ENCODE data around the gene EPPIN. TPM values are rescaled to one million over a fixed set of nuclear protein-coding genes. Genes with fewer than 3 reads are reported as not detected.

Gene EPPIN
- total RNA-seq, 1 donor from 2014 or later: not detected

GRCh38 chr20:45539382-45539781 is 7.8 kb downstream of the EPPIN start, which contains the start of gene WFDC6:
Gene WFDC6, minus strand, starts transcription at chr20:45539482. Its CDS starts 75 bp downstream, at chr20:45539407.
- H3K9me3 Mint-ChIP-seq: no peaks in the 10 kb centered on the region
- DNase-seq (no peak), ATAC-seq (ENCODE audit: low read depth) (no peak)
- H3K4me3 Mint-ChIP-seq: no peak within 1 kb of the TSS
- no peaks in the 10 kb centered on the region for H3K4me1 Mint-ChIP-seq
- intact Hi-C loops (cut with micrococcal nuclease): no loop called here
- H3K27me3 Mint-ChIP-seq: peaks cover 34% of the 10 kb centered on the region
- TF ChIP-seq CTCF (IDR thresholded peaks at IDR 0.05): no peak
- no peaks in the 10 kb centered on the region for H3K36me3 Mint-ChIP-seq (ENCODE audit: low read depth)
- no peak within 1 kb of the TSS for H3K27ac Mint-ChIP-seq
- POLR2A ChIA-PET: no interaction called here
- CTCF ChIA-PET: no interaction called here

GRCh38 chr20:45538209-45538799 is 8.9 kb downstream of the EPPIN start:
- CTCF ChIA-PET: no interaction called here
- POLR2A ChIA-PET: no interaction called here

GRCh38 chr20:45527294-45527693 is 19.9 kb downstream of the EPPIN start:
- ATAC-seq (ENCODE audit: low read depth) (no peak), DNase-seq (no peak)
- Mint-ChIP-seq H3K9me3 (no peaks in the 10 kb centered on the region), H3K4me1 (no peaks in the 10 kb centered on the region), H3K27me3 (peaks cover 34% of the 10 kb centered on the region), H3K36me3 (ENCODE audit: low read depth) (no peaks in the 10 kb centered on the region), H3K27ac (no peak overlapping the region), H3K4me3 (no peak overlapping the region)
- intact Hi-C loops (cut with micrococcal nuclease): no loop called here
- ChIA-PET POLR2A (interaction anchor here (0.7 kb wide), 1 partner anchor 233 kb away, joined by 7 read pairs; no protein-coding TSS in a partner anchor), CTCF (no interaction called here)
- TF ChIP-seq CTCF (IDR thresholded peaks at IDR 0.05): no peak

More at GRCh38 chr20:45538209-45538799, 8.9 kb downstream of the EPPIN start:
- no peak overlapping the region for H3K4me3 Mint-ChIP-seq
- H3K36me3 Mint-ChIP-seq (ENCODE audit: low read depth): no peaks in the 10 kb centered on the region
- intact Hi-C loops (cut with micrococcal nuclease): no loop called here
- no peaks in the 10 kb centered on the region for H3K4me1 Mint-ChIP-seq
- ATAC-seq (ENCODE audit: low read depth) (no peak), DNase-seq (no peak)
- TF ChIP-seq CTCF (IDR thresholded peaks at IDR 0.05): no peak
- H3K27me3 Mint-ChIP-seq: peaks cover 28% of the 10 kb centered on the region
- H3K9me3 Mint-ChIP-seq: no peaks in the 10 kb centered on the region
- no peak overlapping the region for H3K27ac Mint-ChIP-seq

- ATAC-seq (ENCODE audit: low read depth) (no peak), DNase-seq (no peak)
- Mint-ChIP-seq H3K4me1 (no peaks in the 10 kb centered on the region), H3K9me3 (peaks cover 2% of the 10 kb centered on the region), H3K27me3 (peaks cover 37% of the 10 kb centered on the region), H3K4me3 (no peak overlapping the region), H3K36me3 (ENCODE audit: low read depth) (no peaks in the 10 kb centered on the region), H3K27ac (no peak overlapping the region)
- intact Hi-C loops (cut with micrococcal nuclease): no loop called here
- ChIA-PET CTCF (interaction anchor here (1.1 kb wide), 1 partner anchor 247 kb away, joined by 3 read pairs; no protein-coding TSS in a partner anchor), POLR2A (no interaction called here)
- TF ChIP-seq CTCF (IDR thresholded peaks at IDR 0.05): no peak
Measured at GRCh38 chr20:45523821-45524220, 23.4 kb downstream of the EPPIN start.

GRCh38 chr20:45518282-45518681 is 28.9 kb downstream of the EPPIN start:
- intact Hi-C loops (cut with micrococcal nuclease): no loop called here
- POLR2A ChIA-PET: no interaction called here
- H3K4me1 Mint-ChIP-seq: no peaks in the 10 kb centered on the region
- H3K27me3 Mint-ChIP-seq: peaks cover 20% of the 10 kb centered on the region
- no peak for TF ChIP-seq CTCF (IDR thresholded peaks at IDR 0.05)
- DNase-seq (no peak), ATAC-seq (ENCODE audit: low read depth) (no peak)
- no peak overlapping the region for H3K4me3 Mint-ChIP-seq
- H3K36me3 Mint-ChIP-seq (ENCODE audit: low read depth): no peaks in the 10 kb centered on the region
- no peak overlapping the region for H3K27ac Mint-ChIP-seq
- H3K9me3 Mint-ChIP-seq: peaks cover 2% of the 10 kb centered on the region
- CTCF ChIA-PET: no interaction called here
